K562 (cell line): ENCODE measurements around the gene OTUD5. TPM values are rescaled to one million over a fixed set of nuclear protein-coding genes. Genes with fewer than 3 reads are reported as not detected.

Experiments used
- FIP1L1 ChIP-seq: fragments of 200-400 bp; formaldehyde crosslinking; IDR thresholded peaks from 2 replicates; pipeline ENCODE4 v1.6.1; 2018; ENCODE audit warnings: mild to moderate bottlenecking, low read depth, low read length; ENCODE audit not compliant: poor library complexity, severe bottlenecking
- KDM1A ChIP-seq, 2 experiments: fragments of 450-650 bp; IDR thresholded peaks; 2 replicates each; pipeline ENCODE4 v1.6.1; 2016; ENCODE audit warnings: mild to moderate bottlenecking in 2 of 2
- SETDB1 ChIP-seq: IDR thresholded peaks from one replicate; pipeline ENCODE4 v1.6.1; 2012; ENCODE audit warnings: low read length, control low read depth, inconsistent platforms
- SREBF1 ChIP-seq: fragments of 150-350 bp; IDR thresholded peaks from 2 replicates; pipeline ENCODE4 v1.6.1; 2014; ENCODE audit warnings: antibody characterized with exemption, low read depth, low read length, borderline replicate concordance
- YBX1 ChIP-seq: fragments of 450-650 bp; IDR thresholded peaks from 2 replicates; pipeline ENCODE4 v1.7.1; 2016; ENCODE audit warnings: mild to moderate bottlenecking
- ZNF551 ChIP-seq: fragments of 250-450 bp; sonication (Bioruptor Pico); IDR thresholded peaks from 2 replicates; pipeline ENCODE4 v1.5.0; 2021; ENCODE audit warnings: mild to moderate bottlenecking, moderate library complexity
- polyA plus RNA-seq, 8 experiments: library from polyadenylated mRNA; depleted of rRNA in 4 of 8; stranded (reverse) in 5 of 8; unstranded in 3 of 8; fragments of >200 nt; fragmentation: Nextera tagmentation in 2 of 8; fragmentation: Illumina TruSeq in 1 of 8; extraction: Ambion mirVana in 2 of 8; extraction: Trizol in 1 of 8; gene quantifications; 2 replicates each; pipeline versions ENCODE4 v1.2.1 to v1.2.3, GENCODE V29; 2011 to 2014; ENCODE audit warnings: inconsistent platforms in 1 of 8, missing spikeins in 1 of 8
- total RNA-seq, 7 experiments: library from RNA; depleted of rRNA in 6 of 7; stranded (reverse); fragments of >200 nt in 6 of 7; fragmentation: Illumina TruSeq in 2 of 7; extraction: Trizol in 2 of 7; gene quantifications; 2 replicates each; pipeline versions ENCODE4 v1.2.1 to v1.2.3, GENCODE V29; 2011 to 2021; ENCODE audit warnings: low replicate concordance in 1 of 7
- TF ChIP-seq, protein P1 (sequence below): fragments of 450-650 bp; IDR thresholded peaks from 2 replicates; pipeline ENCODE4 v1.6.1; 2016; ENCODE audit warnings: mild to moderate bottlenecking, moderate library complexity
- TF ChIP-seq, protein P2 (sequence below): fragments of 450-650 bp; conservative IDR thresholded peaks from 2 replicates; pipeline ENCODE4 v1.6.1; 2016; ENCODE audit warnings: missing genetic modification characterization, low read depth, mild to moderate bottlenecking, missing compliant biosample characterization, moderate library complexity
- TF ChIP-seq, protein P3 (sequence below): fragments of 450-650 bp; IDR thresholded peaks from 2 replicates; pipeline ENCODE4 v1.7.0; 2016; ENCODE audit warnings: borderline replicate concordance
- TF ChIP-seq, protein P4 (sequence below), 2 experiments: fragments of 250-450 bp in 1 of 2; fragments of 450-650 bp in 1 of 2; sonication (Bioruptor Pico) in 1 of 2; IDR thresholded peaks; 2 replicates each; pipeline versions ENCODE4 v1.6.1 to v1.8.0; 2016 to 2021; ENCODE audit warnings: mild to moderate bottlenecking in 2 of 2, moderate library complexity in 2 of 2, missing compliant biosample characterization in 1 of 2, missing genetic modification characterization in 1 of 2
- TF ChIP-seq, protein P5 (sequence below): sonication (generic); formaldehyde crosslinking; IDR thresholded peaks from 2 replicates; pipeline ENCODE4 v1.9.0; 2022; ENCODE audit warnings: mild to moderate bottlenecking, missing genetic modification reagents

The OTUD5 gene
- total and polyA plus RNA-seq, 9 of the 15 experiments (the other 6 are each of a cell fraction or from before 2014, with no cell fraction given): 3.6 to 102 (median 59.0) TPM

DNA sequence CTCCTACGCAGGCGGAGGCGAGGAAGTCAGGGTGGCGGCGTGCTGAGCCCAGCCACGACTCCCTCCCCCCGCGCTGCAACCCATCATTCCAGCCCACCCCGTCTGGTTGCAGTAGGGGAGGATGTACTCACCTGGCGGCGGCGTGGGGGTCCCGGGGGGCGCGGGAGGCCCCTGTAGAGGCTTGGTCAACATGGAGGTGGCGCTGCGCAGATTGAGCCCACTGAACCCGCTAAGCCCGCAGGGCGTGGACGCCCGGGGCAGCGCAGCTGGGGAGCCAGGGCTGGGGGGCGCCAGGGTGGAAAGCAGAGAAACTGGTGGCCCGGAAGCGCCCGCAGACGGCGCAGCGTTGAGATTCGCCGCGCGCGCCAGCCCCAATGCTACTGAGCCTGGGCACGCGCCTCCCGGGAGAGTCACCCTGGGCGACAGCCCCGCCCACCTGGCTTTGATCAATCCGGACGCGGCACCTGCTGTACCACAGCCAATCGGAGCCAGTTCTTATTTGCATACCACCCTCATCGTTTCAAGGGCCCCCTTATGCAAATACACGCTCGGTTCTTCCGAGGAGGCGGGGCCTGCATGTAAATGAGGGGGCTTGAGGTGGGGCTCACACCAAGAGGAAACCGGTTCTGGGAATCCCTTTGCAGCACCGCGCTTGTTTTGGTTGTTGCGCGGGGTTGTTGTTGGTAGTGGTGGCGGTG lies 38.6 kb downstream of the OTUD5 start, which contains the start of gene PIM2 (continued):
- peak; percentile 36 for TF ChIP-seq FIP1L1
- TF ChIP-seq ZNF551 (CRISPR knock-in tag): no peak
- TF ChIP-seq, protein P1, sequence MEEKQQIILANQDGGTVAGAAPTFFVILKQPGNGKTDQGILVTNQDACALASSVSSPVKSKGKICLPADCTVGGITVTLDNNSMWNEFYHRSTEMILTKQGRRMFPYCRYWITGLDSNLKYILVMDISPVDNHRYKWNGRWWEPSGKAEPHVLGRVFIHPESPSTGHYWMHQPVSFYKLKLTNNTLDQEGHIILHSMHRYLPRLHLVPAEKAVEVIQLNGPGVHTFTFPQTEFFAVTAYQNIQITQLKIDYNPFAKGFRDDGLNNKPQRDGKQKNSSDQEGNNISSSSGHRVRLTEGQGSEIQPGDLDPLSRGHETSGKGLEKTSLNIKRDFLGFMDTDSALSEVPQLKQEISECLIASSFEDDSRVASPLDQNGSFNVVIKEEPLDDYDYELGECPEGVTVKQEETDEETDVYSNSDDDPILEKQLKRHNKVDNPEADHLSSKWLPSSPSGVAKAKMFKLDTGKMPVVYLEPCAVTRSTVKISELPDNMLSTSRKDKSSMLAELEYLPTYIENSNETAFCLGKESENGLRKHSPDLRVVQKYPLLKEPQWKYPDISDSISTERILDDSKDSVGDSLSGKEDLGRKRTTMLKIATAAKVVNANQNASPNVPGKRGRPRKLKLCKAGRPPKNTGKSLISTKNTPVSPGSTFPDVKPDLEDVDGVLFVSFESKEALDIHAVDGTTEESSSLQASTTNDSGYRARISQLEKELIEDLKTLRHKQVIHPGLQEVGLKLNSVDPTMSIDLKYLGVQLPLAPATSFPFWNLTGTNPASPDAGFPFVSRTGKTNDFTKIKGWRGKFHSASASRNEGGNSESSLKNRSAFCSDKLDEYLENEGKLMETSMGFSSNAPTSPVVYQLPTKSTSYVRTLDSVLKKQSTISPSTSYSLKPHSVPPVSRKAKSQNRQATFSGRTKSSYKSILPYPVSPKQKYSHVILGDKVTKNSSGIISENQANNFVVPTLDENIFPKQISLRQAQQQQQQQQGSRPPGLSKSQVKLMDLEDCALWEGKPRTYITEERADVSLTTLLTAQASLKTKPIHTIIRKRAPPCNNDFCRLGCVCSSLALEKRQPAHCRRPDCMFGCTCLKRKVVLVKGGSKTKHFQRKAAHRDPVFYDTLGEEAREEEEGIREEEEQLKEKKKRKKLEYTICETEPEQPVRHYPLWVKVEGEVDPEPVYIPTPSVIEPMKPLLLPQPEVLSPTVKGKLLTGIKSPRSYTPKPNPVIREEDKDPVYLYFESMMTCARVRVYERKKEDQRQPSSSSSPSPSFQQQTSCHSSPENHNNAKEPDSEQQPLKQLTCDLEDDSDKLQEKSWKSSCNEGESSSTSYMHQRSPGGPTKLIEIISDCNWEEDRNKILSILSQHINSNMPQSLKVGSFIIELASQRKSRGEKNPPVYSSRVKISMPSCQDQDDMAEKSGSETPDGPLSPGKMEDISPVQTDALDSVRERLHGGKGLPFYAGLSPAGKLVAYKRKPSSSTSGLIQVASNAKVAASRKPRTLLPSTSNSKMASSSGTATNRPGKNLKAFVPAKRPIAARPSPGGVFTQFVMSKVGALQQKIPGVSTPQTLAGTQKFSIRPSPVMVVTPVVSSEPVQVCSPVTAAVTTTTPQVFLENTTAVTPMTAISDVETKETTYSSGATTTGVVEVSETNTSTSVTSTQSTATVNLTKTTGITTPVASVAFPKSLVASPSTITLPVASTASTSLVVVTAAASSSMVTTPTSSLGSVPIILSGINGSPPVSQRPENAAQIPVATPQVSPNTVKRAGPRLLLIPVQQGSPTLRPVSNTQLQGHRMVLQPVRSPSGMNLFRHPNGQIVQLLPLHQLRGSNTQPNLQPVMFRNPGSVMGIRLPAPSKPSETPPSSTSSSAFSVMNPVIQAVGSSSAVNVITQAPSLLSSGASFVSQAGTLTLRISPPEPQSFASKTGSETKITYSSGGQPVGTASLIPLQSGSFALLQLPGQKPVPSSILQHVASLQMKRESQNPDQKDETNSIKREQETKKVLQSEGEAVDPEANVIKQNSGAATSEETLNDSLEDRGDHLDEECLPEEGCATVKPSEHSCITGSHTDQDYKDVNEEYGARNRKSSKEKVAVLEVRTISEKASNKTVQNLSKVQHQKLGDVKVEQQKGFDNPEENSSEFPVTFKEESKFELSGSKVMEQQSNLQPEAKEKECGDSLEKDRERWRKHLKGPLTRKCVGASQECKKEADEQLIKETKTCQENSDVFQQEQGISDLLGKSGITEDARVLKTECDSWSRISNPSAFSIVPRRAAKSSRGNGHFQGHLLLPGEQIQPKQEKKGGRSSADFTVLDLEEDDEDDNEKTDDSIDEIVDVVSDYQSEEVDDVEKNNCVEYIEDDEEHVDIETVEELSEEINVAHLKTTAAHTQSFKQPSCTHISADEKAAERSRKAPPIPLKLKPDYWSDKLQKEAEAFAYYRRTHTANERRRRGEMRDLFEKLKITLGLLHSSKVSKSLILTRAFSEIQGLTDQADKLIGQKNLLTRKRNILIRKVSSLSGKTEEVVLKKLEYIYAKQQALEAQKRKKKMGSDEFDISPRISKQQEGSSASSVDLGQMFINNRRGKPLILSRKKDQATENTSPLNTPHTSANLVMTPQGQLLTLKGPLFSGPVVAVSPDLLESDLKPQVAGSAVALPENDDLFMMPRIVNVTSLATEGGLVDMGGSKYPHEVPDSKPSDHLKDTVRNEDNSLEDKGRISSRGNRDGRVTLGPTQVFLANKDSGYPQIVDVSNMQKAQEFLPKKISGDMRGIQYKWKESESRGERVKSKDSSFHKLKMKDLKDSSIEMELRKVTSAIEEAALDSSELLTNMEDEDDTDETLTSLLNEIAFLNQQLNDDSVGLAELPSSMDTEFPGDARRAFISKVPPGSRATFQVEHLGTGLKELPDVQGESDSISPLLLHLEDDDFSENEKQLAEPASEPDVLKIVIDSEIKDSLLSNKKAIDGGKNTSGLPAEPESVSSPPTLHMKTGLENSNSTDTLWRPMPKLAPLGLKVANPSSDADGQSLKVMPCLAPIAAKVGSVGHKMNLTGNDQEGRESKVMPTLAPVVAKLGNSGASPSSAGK: no peak
- TF ChIP-seq KDM1A (IDR thresholded peaks at IDR 0.05): no peak
- TF ChIP-seq, protein P2, sequence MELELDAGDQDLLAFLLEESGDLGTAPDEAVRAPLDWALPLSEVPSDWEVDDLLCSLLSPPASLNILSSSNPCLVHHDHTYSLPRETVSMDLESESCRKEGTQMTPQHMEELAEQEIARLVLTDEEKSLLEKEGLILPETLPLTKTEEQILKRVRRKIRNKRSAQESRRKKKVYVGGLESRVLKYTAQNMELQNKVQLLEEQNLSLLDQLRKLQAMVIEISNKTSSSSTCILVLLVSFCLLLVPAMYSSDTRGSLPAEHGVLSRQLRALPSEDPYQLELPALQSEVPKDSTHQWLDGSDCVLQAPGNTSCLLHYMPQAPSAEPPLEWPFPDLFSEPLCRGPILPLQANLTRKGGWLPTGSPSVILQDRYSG: no peak
- TF ChIP-seq, protein P3, sequence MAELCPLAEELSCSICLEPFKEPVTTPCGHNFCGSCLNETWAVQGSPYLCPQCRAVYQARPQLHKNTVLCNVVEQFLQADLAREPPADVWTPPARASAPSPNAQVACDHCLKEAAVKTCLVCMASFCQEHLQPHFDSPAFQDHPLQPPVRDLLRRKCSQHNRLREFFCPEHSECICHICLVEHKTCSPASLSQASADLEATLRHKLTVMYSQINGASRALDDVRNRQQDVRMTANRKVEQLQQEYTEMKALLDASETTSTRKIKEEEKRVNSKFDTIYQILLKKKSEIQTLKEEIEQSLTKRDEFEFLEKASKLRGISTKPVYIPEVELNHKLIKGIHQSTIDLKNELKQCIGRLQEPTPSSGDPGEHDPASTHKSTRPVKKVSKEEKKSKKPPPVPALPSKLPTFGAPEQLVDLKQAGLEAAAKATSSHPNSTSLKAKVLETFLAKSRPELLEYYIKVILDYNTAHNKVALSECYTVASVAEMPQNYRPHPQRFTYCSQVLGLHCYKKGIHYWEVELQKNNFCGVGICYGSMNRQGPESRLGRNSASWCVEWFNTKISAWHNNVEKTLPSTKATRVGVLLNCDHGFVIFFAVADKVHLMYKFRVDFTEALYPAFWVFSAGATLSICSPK: no peak
- TF ChIP-seq, protein P4, sequence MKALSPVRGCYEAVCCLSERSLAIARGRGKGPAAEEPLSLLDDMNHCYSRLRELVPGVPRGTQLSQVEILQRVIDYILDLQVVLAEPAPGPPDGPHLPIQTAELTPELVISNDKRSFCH (CRISPR knock-in tag; IDR thresholded peaks at IDR 0.05): no peak
- TF ChIP-seq, protein P4 (tag; IDR thresholded peaks at IDR 0.05): no peak
- TF ChIP-seq SETDB1: no peak
- no peak for TF ChIP-seq YBX1
- TF ChIP-seq, protein P5, sequence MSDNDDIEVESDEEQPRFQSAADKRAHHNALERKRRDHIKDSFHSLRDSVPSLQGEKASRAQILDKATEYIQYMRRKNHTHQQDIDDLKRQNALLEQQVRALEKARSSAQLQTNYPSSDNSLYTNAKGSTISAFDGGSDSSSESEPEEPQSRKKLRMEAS: peak; percentile 46; the same call in 1 of the 2 replicates
- TF ChIP-seq SREBF1: no peak
